Epithelial cell of esophagus (primary cell): ENCODE data around the gene CYB5RL.

Experiments
- DNase-seq: peaks from one replicate; pipeline ENCODE4 v3.0.0; 2010; ENCODE audit warnings: low read depth
- H3K4me3 ChIP-seq: 2 replicates; pipeline ENCODE4 v1.5.1; 2011; ENCODE audit warnings: mild to moderate bottlenecking, low read length, control low read depth
- CTCF ChIP-seq: IDR thresholded peaks from 2 replicates; pipeline ENCODE4 v1.5.1; 2011; ENCODE audit warnings: low read depth, mild to moderate bottlenecking, low read length, control low read depth, inconsistent platforms; ENCODE audit not compliant: insufficient read depth; ENCODE audit errors: missing control alignments

The CYB5RL gene

DNA sequence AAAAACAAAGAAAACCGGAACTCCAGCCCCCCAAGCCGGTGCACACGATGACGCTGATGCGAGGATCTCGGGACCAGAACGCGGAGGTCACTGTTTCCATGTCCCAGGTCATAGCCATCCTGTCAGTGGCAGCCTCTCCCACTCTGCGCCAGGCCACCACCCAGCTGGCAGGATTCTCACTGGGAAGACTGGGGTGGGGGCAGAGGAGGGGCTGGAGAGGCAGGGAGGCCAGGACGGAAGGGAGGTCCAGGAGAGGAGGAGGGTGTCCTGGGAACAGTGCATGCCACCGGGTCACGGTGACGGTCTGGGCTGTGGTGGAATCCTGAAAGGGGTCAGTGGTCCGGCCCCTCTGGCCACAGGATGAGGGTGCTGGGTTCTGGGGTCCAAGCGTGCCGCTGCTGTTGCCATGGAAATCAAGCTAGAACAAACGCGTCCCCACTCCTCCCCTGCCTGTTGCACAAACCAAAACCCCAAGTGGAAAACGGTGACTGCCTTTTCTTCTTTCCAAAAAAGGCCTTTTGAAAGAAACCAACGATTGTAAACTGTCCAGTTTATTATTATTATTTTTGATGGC lies 26.2 kb upstream of the CYB5RL start:
- no peak for DNase-seq
- TF ChIP-seq CTCF, result no peak
- H3K4me3 ChIP-seq, result no peak overlapping the region

DNA sequence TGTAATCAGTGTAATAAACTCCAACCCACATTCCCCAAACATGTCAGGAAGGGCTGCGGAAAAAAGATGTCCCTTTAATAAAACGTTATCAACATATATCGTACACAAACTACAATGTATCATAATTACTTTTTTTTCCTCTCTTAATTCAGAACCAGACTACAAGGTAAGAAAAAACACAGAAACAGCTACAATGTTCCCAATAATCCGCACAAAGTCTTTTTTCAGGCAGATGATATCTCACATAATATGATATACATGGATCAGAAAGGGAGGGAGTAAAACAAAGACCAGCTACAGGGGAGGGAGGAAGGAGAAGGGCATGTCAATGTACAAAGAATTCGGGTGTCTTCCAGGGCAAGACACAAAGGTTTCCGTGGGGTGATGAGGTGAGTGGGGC lies 25.5 kb upstream of the CYB5RL start:
- DNase-seq, result no peak
- H3K4me3 ChIP-seq, result no peak overlapping the region
- TF ChIP-seq CTCF, result no peak

DNA sequence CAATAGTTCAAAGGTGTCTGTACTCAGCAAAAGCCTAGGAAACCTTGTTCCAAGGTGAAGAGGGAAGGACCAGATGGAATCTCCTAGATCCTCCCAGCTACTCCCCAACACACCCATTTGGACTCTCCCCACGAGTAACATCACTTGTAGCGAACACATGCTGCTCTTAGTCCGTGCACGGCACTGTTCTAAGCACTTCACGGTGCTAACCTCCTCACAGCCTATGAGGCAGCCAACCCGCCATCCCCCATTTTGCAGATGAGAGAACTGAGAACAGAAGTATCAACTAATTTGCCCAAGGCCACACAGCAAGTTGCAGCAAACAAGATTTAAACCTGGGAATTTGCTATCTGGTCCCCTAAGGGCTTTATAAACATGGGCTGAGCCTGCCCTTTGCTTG lies 24.4 kb upstream of the CYB5RL start:
- no peak overlapping the region for H3K4me3 ChIP-seq
- TF ChIP-seq CTCF, result no peak
- DNase-seq, result no peak

GRCh38 chr1:54223441-54224202 lies 23.8 kb upstream of the CYB5RL start:
- no peak for DNase-seq
- TF ChIP-seq CTCF, result no peak
- H3K4me3 ChIP-seq, result no peak overlapping the region

GRCh38 chr1:54222711-54223110 lies 22.9 kb upstream of the CYB5RL start:
- DNase-seq, result no peak
- no peak for TF ChIP-seq CTCF

DNA sequence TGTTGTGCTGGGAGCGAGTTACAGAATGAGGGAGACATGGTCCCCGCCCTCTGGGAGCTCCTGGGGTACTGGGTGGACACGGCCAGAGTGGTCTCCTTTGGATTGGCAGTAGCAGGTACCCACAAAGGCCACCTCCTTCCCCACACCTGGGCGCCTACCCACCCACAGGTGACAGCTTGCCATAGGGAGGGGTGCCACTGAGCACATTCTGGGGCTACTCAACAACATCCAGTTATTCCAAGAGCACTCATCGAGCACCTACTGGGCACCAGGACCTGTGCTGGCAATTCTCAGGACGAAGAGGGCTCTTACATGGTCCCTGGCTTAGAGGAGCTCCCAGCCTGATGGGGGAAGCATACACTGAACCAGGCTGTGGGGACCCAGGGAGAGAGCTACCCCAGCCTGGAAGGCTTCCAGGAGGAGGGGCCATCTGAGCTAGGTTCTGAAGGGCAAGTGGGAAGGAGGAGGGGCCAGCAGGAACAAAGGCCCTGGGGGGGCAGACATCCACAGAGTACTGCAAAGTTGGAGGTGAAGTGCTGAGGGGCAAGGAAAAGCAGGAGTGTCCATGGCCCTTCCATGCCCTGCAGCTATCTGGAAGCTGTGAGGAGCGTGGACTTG lies 22.1 kb upstream of the CYB5RL start:
- H3K4me3 ChIP-seq, result no peak overlapping the region
- DNase-seq, result no peak
- no peak for TF ChIP-seq CTCF

More at GRCh38 chr1:54222711-54223110, 22.9 kb upstream of the CYB5RL start:
- H3K4me3 ChIP-seq, result no peak overlapping the region
